SK-N-SH (cell line): Measurements from ENCODE around the gene NDUFS7. TPM values are rescaled to one million over a fixed set of nuclear protein-coding genes. Genes with fewer than 3 reads are reported as not detected.

Experiments
- CTCF ChIA-PET: fragments of 300-600, 350-600 bp; formaldehyde crosslinking; extraction: SDS; loops from one replicate; lab custom pipeline; 2021; lab: Yijun Ruan, JAX
- POLR2A ChIA-PET: fragments of 350-600 bp; sonication (Branson Sonifier 250); formaldehyde crosslinking; extraction: SDS; loops from one replicate; lab custom pipeline; 2020; ENCODE audit warnings: antibody characterized with exemption, inconsistent platforms; lab: Yijun Ruan, JAX
- DNase-seq: peaks from one replicate; pipeline ENCODE4 v3.0.0; 2012
- H2AFZ ChIP-seq: fragments of 200-600 bp; sonication (generic); 2 replicates; pipeline ENCODE4 v1.8.1; 2016; ENCODE audit warnings: antibody characterized with exemption, mild to moderate bottlenecking, low read depth
- H3F3A ChIP-seq: fragments of 200-600 bp; sonication (generic); replicated peaks from 2 replicates; pipeline ENCODE3; 2016; ENCODE audit warnings: antibody characterized with exemption, mild to moderate bottlenecking; ENCODE audit not compliant: insufficient read depth
- H3K27ac ChIP-seq, 2 experiments: fragments of 200-500 bp in 1 of 2; fragments of 200-600 bp in 1 of 2; sonication (Bioruptor generic) in 1 of 2; sonication (generic), shearing (Covaris generic) in 1 of 2; 2 replicates each; pipeline versions ENCODE4 v1.5.1 to v1.6.1; 2014 to 2016; ENCODE audit warnings: low read depth in 2 of 2, inconsistent platforms in 1 of 2, low read length in 1 of 2, mild to moderate bottlenecking in 1 of 2, mixed read lengths in 1 of 2
- H3K27me3 ChIP-seq: fragments of 200-600 bp; sonication (generic), shearing (Covaris generic); 2 replicates; pipeline ENCODE4 v1.6.1; 2016; ENCODE audit warnings: mixed run types; ENCODE audit not compliant: insufficient read depth
- H3K36me3 ChIP-seq, 2 experiments: fragments of 200-500 bp in 1 of 2; fragments of 200-600 bp in 1 of 2; sonication (Bioruptor generic) in 1 of 2; sonication (generic) in 1 of 2; replicated peaks in 1 of 2; 2 replicates each; pipeline versions ENCODE3 to v1.5.1; 2014 to 2016; ENCODE audit warnings: low read length in 1 of 2, mild to moderate bottlenecking in 1 of 2; ENCODE audit not compliant: insufficient read depth in 2 of 2, control insufficient read depth in 1 of 2
- H3K4me1 ChIP-seq, 2 experiments: fragments of 200-500 bp in 1 of 2; fragments of 200-600 bp in 1 of 2; sonication (Bioruptor generic) in 1 of 2; sonication (generic), shearing (Covaris generic) in 1 of 2; 2 replicates each; pipeline versions ENCODE4 v1.5.1 to v1.6.1; 2014 to 2016; ENCODE audit warnings: low read depth in 1 of 2, low read length in 1 of 2, mixed run types in 1 of 2; ENCODE audit not compliant: insufficient read depth in 2 of 2, control insufficient read depth in 1 of 2
- H3K4me2 ChIP-seq: fragments of 200-600 bp; sonication (generic), shearing (Covaris generic); 2 replicates; pipeline ENCODE4 v1.6.1; 2017; ENCODE audit warnings: mixed run types
- H3K4me3 ChIP-seq, 2 experiments: fragments of 200-500 bp in 1 of 2; fragments of 200-600 bp in 1 of 2; sonication (Bioruptor generic) in 1 of 2; sonication (generic), shearing (Covaris generic) in 1 of 2; 2 replicates each; pipeline versions ENCODE4 v1.5.1 to v1.8.1; 2014 to 2016; ENCODE audit warnings: low read depth in 2 of 2, inconsistent platforms in 1 of 2, low read length in 1 of 2, mild to moderate bottlenecking in 1 of 2, mixed read lengths in 1 of 2, moderate library complexity in 1 of 2
- H3K79me2 ChIP-seq: fragments of 200-600 bp; sonication (generic); 2 replicates; pipeline ENCODE4 v1.8.1; 2017; ENCODE audit warnings: mild to moderate bottlenecking; ENCODE audit not compliant: insufficient read depth
- H3K9ac ChIP-seq: fragments of 200-600 bp; sonication (generic); 2 replicates; pipeline ENCODE4 v1.6.1; 2017; ENCODE audit warnings: mixed run types
- H3K9me2 ChIP-seq: fragments of 200-600 bp; sonication (generic); 2 replicates; pipeline ENCODE4 v1.6.1; 2017; ENCODE audit warnings: mixed run types
- H3K9me3 ChIP-seq: fragments of 200-600 bp; sonication (generic); 2 replicates; pipeline ENCODE4 v1.6.1; 2017; ENCODE audit warnings: mixed run types, mild to moderate bottlenecking, moderate library complexity
- H4K20me1 ChIP-seq: fragments of 200-600 bp; sonication (generic); 2 replicates; pipeline ENCODE4 v1.6.1; 2017; ENCODE audit warnings: mild to moderate bottlenecking, mixed run types; ENCODE audit not compliant: insufficient read depth
- CHD2 ChIP-seq: fragments of 150-350 bp; IDR thresholded peaks from 2 replicates; pipeline ENCODE4 v1.6.1; 2018; ENCODE audit warnings: low read length; ENCODE audit not compliant: partially characterized antibody
- ELF1 ChIP-seq: IDR thresholded peaks from 2 replicates; pipeline ENCODE4 v1.4.0; 2012
- EZH2phosphoT487 ChIP-seq: fragments of 200-600 bp; sonication (generic); IDR thresholded peaks from 2 replicates; pipeline ENCODE4 v1.6.1; 2017; ENCODE audit warnings: low read depth, mixed run types, mild to moderate bottlenecking, antibody characterized with exemption, moderate library complexity, borderline replicate concordance
- FOSL2 ChIP-seq: IDR thresholded peaks from 2 replicates; pipeline ENCODE4 v1.4.0; 2012; ENCODE audit warnings: low read depth, mild to moderate bottlenecking, moderate library complexity, borderline replicate concordance
- FOXJ3 ChIP-seq: sonication (generic); formaldehyde crosslinking; IDR thresholded peaks from 2 replicates; pipeline ENCODE4 v1.5.1; 2020; ENCODE audit warnings: mild to moderate bottlenecking, missing genetic modification reagents
- GABPA ChIP-seq: IDR thresholded peaks from 2 replicates; pipeline ENCODE4 v1.4.0; 2012; ENCODE audit warnings: low read depth, mild to moderate bottlenecking
- MEF2A ChIP-seq: IDR thresholded peaks from 2 replicates; pipeline ENCODE4 v1.4.0; 2012; ENCODE audit warnings: low read depth, borderline replicate concordance
- RAD21 ChIP-seq: IDR thresholded peaks from 2 replicates; pipeline ENCODE4 v1.6.1; 2012; ENCODE audit warnings: mild to moderate bottlenecking, low read length
- SIN3A ChIP-seq: IDR thresholded peaks from 2 replicates; pipeline ENCODE4 v1.6.1; 2012; ENCODE audit warnings: low read depth, mild to moderate bottlenecking, low read length, moderate library complexity, borderline replicate concordance
- TAF1 ChIP-seq: IDR thresholded peaks from 2 replicates; pipeline ENCODE4 v1.6.1; 2012; ENCODE audit warnings: low read depth, mild to moderate bottlenecking, low read length, moderate library complexity, borderline replicate concordance
- TCF12 ChIP-seq: IDR thresholded peaks from 2 replicates; pipeline ENCODE4 v1.4.0; 2012
- TEAD4 ChIP-seq: IDR thresholded peaks from 2 replicates; pipeline ENCODE4 v1.4.0; 2012; ENCODE audit warnings: mild to moderate bottlenecking, borderline replicate concordance; ENCODE audit not compliant: insufficient read depth
- WGBS: methylation state at CpG from one replicate; pipeline ENCODE4 v1.1.6; 2017; ENCODE audit warnings: low lambda C conversion rate; 5-methylcytosine and 5-hydroxymethylcytosine counted together
- polyA plus RNA-seq, 3 experiments: library from polyadenylated mRNA; depleted of rRNA; stranded (reverse); fragments of >200 nt; gene quantifications; 2 replicates each; pipeline ENCODE4 v1.2.3, GENCODE V29; 2012
- TF ChIP-seq, protein P1 (sequence below): fragments of 150-350 bp; IDR thresholded peaks from 2 replicates; pipeline ENCODE4 v1.6.1; 2017; ENCODE audit warnings: antibody characterized with exemption, low read length, low read depth, borderline replicate concordance
- TF ChIP-seq, protein P2 (sequence below): IDR thresholded peaks from 2 replicates; pipeline ENCODE4 v1.4.0; 2012; ENCODE audit warnings: low read depth, borderline replicate concordance

Gene NDUFS7
- polyA plus RNA-seq, 1 of the 3 experiments (the other 2 are of a cell fraction), result 66.4 TPM

DNA sequence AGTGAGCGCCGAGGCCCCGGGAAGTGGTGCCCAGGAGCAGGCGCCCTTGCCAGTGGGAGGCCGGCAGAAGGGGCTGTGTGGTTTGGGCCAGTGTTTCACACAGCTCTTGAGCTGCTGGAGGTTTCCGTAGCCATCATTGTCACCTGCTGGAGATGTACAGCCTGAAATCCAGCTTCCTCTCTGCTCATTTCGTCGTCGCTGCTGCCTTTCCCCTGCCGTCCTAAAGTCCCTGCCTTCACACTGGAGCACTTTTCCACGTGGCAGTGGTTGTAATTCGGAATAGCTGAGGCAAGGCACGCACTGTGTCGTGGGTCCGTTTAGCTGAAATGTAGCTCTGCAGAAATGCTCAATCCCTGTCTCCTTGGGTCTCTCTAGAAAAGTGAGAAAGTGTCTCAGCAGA, 36.9 kb downstream of the NDUFS7 start:
- H3K9me3 ChIP-seq, result no peaks in the 10 kb centered on the region
- H3K9ac ChIP-seq, result no peak overlapping the region
- no peak overlapping the region for H3K27ac ChIP-seq
- H3K27me3 ChIP-seq, result no peaks in the 10 kb centered on the region
- H4K20me1 ChIP-seq, result peaks cover 55% of the 10 kb centered on the region
- peaks cover 64% of the 10 kb centered on the region for H3K79me2 ChIP-seq
- 93% methylated on average over 13 of the region's 15 CpGs for WGBS
- no peaks in the 10 kb centered on the region for H3F3A ChIP-seq
- ChIA-PET POLR2A (interaction anchor here (1.1 kb wide), 1 partner anchor 12 kb away, joined by 3 read pairs; no protein-coding TSS in a partner anchor), CTCF (interaction anchor here (2.0 kb wide), 1 partner anchor 25 kb away, joined by 12 read pairs; no protein-coding TSS in a partner anchor)
- H2AFZ ChIP-seq, result no peak overlapping the region
- H3K9me2 ChIP-seq, result no peaks in the 10 kb centered on the region
- peaks cover 7 to 84% of the 10 kb centered on the region in 2 experiments for H3K36me3 ChIP-seq
- H3K4me1 ChIP-seq, result peaks cover 0 to 6% of the 10 kb centered on the region in 2 experiments; a peak in 2 of 4 replicates
- no peak overlapping the region for H3K4me2 ChIP-seq
- TF ChIP-seq RAD21 (no peak), EZH2phosphoT487 (no peak), ELF1 (no peak), GABPA (no peak), TEAD4 (no peak), TCF12 (no peak), FOSL2 (no peak), CHD2 (no peak), SIN3A (no peak), TAF1 (no peak), FOXJ3 (CRISPR knock-in tag) (no peak), MEF2A (no peak)
- TF ChIP-seq, protein P1, sequence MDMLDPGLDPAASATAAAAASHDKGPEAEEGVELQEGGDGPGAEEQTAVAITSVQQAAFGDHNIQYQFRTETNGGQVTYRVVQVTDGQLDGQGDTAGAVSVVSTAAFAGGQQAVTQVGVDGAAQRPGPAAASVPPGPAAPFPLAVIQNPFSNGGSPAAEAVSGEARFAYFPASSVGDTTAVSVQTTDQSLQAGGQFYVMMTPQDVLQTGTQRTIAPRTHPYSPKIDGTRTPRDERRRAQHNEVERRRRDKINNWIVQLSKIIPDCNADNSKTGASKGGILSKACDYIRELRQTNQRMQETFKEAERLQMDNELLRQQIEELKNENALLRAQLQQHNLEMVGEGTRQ, result no peak
- TF ChIP-seq, protein P2, sequence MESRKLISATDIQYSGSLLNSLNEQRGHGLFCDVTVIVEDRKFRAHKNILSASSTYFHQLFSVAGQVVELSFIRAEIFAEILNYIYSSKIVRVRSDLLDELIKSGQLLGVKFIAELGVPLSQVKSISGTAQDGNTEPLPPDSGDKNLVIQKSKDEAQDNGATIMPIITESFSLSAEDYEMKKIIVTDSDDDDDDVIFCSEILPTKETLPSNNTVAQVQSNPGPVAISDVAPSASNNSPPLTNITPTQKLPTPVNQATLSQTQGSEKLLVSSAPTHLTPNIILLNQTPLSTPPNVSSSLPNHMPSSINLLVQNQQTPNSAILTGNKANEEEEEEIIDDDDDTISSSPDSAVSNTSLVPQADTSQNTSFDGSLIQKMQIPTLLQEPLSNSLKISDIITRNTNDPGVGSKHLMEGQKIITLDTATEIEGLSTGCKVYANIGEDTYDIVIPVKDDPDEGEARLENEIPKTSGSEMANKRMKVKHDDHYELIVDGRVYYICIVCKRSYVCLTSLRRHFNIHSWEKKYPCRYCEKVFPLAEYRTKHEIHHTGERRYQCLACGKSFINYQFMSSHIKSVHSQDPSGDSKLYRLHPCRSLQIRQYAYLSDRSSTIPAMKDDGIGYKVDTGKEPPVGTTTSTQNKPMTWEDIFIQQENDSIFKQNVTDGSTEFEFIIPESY, result no peak
- DNase-seq, result no peak
- H3K4me3 ChIP-seq, result no peak overlapping the region
